ENCODE data around the gene CXCR2.
"Not testable (repeated sequence)": the region's sequence is repeated elsewhere in the genome, so short reads cannot be mapped to it uniquely, and the experiment has no call there.

DNA sequence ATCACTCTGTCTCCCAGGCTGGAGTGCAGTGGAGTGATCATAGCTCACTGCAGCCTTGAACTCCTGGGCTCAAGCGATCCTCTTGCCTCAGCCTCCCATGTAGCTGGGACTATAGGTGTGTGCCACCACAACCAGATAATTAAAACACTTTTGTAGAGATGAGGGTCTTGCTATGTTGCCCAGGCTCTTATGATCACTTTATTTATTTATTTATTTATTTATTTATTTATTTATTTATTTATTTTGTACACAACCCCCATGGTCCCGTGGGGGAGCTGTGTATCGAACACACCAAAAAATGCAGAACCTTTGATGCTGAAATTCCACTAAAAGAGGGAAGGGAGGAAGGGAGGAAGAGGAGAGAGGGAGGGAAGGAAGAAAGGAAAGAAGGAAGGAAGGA is 45.9 kb downstream of the CXCR2 start:
- TF ChIP-seq, protein P1, sequence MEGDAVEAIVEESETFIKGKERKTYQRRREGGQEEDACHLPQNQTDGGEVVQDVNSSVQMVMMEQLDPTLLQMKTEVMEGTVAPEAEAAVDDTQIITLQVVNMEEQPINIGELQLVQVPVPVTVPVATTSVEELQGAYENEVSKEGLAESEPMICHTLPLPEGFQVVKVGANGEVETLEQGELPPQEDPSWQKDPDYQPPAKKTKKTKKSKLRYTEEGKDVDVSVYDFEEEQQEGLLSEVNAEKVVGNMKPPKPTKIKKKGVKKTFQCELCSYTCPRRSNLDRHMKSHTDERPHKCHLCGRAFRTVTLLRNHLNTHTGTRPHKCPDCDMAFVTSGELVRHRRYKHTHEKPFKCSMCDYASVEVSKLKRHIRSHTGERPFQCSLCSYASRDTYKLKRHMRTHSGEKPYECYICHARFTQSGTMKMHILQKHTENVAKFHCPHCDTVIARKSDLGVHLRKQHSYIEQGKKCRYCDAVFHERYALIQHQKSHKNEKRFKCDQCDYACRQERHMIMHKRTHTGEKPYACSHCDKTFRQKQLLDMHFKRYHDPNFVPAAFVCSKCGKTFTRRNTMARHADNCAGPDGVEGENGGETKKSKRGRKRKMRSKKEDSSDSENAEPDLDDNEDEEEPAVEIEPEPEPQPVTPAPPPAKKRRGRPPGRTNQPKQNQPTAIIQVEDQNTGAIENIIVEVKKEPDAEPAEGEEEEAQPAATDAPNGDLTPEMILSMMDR (IDR thresholded peaks at IDR 0.05), result not testable (repeated sequence)
- not testable (repeated sequence) for TF ChIP-seq POLR2A (IDR thresholded peaks at IDR 0.05)

Measured in heart left ventricle (tissue), 13 donors.